GM18867 (cell line): ENCODE data around the gene NPBWR2.

ENCODE experiments used
- ATAC-seq: cut with Tn5 transposase; IDR thresholded peaks from one replicate; pipeline ENCODE4 v1.9.1; 2021; ENCODE audit warnings: mild to moderate bottlenecking, moderate library complexity; ENCODE audit not compliant: unreplicated experiment

Gene NPBWR2

DNA sequence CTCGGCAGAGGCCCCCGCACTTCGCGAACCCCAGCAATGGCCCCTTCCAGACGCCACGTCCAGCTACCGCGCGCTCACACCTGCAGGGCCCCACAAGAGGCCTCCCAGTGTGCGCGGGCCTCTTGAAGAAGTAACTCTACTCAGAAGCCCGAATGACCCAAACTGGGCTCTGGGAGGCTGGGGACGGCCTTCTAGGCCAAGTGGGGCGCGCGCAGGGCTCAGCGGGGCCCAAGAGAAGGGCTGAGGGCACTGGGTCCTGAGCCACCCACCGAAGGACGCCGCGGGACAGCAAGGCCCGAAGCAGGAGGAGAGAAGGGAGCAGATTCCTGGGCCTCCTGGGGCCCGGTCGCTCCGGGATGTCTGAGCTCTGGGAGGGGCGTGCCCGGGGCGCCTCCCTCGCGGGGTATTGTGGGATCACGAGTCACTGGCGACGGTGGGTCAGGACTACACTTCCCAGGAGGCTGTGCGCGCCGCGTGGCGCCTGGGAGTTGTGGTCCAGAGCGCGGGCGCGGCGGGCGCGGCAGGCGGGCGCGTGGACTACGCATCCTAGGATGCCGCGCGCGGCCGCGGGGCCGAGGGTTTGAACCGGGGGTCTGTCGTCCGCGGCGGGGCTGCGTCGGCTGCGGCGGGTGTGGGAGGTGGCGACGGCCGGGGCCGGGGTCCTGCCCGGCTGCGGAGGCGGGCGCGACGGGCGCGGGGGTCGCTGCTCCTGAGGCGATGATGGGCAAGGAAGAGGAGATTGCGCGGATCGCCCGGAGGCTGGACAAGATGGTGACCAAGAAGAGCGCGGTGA lies 44.6 kb downstream of the NPBWR2 start, which contains the start of gene TCEA2:
Gene TCEA2, plus strand, starts transcription at position 603 of the 793 bp plus-strand sequence. Its CDS starts 115 bp downstream, at position 718.
- ATAC-seq, result peak; percentile 77

DNA sequence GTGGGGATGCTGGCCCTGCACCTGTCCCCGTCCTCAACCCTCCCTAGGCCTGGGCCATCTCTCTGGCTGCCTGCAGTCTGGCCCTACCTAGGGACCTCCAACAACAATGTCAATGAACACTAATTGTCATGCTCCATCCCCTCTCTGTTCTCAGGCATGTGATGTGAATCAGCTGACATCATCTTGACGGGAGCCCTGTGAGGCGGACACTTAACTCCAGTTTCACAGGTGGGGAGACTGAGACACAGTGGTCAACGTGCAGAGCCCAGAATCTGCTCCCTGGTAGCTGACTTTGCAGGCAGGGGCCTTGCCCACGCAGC lies 45.1 kb downstream of the NPBWR2 start:
- no peak for ATAC-seq

- ATAC-seq, result peak; percentile 33
Measured at GRCh38 chr20:64058536-64058935, 48.8 kb downstream of the NPBWR2 start.

DNA sequence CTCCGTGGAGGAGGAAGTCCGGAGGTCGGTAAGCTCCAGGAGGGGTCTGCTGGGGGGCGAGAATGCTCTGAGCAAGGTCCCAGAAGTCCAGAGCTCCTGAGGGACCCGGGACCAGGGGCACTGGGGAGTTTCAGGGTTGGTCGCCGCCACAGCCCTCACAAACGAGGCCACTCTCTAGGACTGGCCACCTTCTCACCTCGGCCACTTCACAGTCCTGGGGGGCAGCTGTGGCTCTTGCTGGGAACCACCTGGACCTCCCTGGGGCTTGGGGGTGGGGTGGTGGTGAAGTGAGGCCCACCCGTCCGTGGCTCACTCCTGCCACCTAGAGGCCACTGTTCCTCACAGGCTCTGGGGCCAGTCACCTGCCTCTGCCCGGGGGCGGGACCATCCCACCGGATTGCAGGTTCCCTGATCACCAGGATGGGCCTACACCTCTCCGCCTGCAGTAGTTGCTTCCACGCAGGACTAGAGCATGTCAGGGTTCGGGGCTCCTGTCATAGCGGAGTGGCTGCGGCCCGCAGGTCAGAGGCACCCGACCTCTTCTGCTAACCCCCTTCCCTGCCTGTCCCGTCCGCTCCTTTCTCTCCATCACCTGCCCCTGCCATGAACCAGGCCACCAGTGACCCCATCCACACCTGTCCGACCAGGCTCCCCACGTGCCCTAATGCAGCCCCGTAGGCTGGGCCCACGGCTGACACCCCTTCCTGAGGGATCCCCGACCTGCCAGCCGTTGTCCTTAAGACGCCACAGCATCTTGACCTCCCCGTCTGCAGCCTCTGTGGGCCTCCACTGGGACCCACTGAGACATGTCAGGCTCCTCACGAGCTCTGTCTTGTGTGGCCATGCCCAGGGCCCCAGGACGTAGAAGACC lies 49.5 kb downstream of the NPBWR2 start:
- peak; percentile 40 for ATAC-seq

- no peak for ATAC-seq
Measured at GRCh38 chr20:64056889-64057627, 50.3 kb downstream of the NPBWR2 start.

DNA sequence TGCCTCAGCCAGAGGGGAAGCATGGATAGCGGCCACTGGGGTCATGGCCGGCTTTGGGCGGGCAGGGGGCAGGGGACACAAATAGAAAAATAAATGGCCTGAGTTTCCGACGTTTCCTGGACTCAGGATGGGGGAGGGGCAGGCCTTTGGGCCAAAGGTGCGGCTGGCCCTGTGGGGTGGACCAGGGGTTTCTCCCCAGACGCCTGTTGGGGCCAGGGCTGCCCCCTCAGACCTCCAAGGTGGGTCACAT lies 50.8 kb downstream of the NPBWR2 start:
- no peak for ATAC-seq

- ATAC-seq, result no peak
Measured at GRCh38 chr20:64055893-64056638, 51.3 kb downstream of the NPBWR2 start.

- ATAC-seq, result no peak
Measured at GRCh38 chr20:64055396-64055892, 51.9 kb downstream of the NPBWR2 start.

DNA sequence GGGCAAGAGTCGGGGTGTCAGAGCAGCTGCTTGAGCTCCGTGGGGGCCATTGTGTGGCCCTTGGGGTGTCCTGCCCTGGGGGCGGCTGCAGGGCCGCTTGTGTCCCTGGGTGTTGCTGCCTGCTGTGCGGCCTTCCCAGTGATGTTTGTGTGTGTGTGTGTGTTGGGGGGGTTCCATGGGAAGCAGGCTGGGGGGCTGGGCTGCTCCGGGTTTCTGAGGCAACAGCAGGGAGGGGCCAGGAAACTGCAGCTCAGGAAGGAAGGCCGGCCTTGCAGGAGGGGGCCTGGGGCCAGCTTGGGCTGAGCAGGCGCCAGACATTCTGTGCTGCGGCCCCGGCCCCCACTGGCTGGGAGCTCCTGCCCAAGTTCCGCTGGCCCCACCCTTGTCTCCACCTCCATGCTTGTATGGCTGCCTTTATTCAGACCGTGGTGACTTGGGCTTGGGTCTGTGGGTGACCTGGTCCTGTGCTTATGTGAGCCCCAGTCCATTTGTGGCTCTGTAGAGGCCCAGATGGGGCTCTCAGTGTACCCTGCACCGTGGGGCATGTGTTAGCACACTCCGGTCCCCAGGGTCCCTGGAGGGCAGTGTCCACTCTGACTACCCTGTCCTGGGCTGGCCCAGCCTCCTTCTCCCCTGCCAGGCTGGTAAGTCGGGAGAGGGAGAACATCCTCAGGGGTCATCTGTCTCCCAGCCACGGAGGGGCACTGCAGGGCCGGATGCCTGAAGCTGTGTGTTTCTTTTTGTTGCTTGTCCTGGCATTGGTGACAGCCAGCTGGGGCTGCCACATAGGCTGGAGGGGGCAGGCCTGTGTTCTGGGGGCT lies 53.3 kb downstream of the NPBWR2 start:
- no peak for ATAC-seq
